Measurements from ENCODE around the gene MALL. TPM values are rescaled to one million over a fixed set of nuclear protein-coding genes. Genes with fewer than 3 reads are reported as not detected.

MALL gene
- total and polyA plus RNA-seq, 2 of the 13 experiments (the other 11 are each of a cell fraction or from before 2014, with no cell fraction given), result not detected

- no peak for TF ChIP-seq ZBTB46 (CRISPR knock-in tag; IDR thresholded peaks at IDR 0.05; ENCODE audit: borderline replicate concordance)
- no peak for TF ChIP-seq ELK4 (CRISPR knock-in tag; IDR thresholded peaks at IDR 0.05; ENCODE audit: borderline replicate concordance)
- no peak for TF ChIP-seq ZFAT (CRISPR knock-in tag; conservative IDR thresholded peaks at IDR 0.05)
- no peak for TF ChIP-seq ZNF766 (CRISPR knock-in tag; IDR thresholded peaks at IDR 0.05; ENCODE audit: borderline replicate concordance)
- TF ChIP-seq HNRNPK (IDR thresholded peaks at IDR 0.05; ENCODE audit: low read depth, low read length, poor library complexity, severe bottlenecking), result no peak
- no peak for TF ChIP-seq HDAC1 (CRISPR knock-in tag; IDR thresholded peaks at IDR 0.05)
- no peak for TF ChIP-seq ZNF253 (CRISPR knock-in tag; IDR thresholded peaks at IDR 0.05; ENCODE audit: borderline replicate concordance)
- no peak for TF ChIP-seq RXRA (CRISPR knock-in tag; IDR thresholded peaks at IDR 0.05)
- no peak for TF ChIP-seq KLF6 (CRISPR knock-in tag; IDR thresholded peaks at IDR 0.05)
- no peak for TF ChIP-seq ZNF318 (CRISPR knock-in tag; IDR thresholded peaks at IDR 0.05)
- TF ChIP-seq ZGPAT (CRISPR knock-in tag; IDR thresholded peaks at IDR 0.05), result no peak
- no peak for TF ChIP-seq KLF13 (CRISPR knock-in tag; IDR thresholded peaks at IDR 0.05)
Measured at GRCh38 chr2:110121592-110121991, 6.0 kb upstream of the MALL start (continued).
